Subcutaneous adipose tissue (tissue), 4 donors: ENCODE data around the gene PTPRD. TPM values are rescaled to one million over a fixed set of nuclear protein-coding genes. Genes with fewer than 3 reads are reported as not detected.

Experiments
- total RNA-seq, 4 donors: library from RNA; depleted of rRNA; stranded (reverse); fragments of >200 nt; gene quantifications; one replicate each; pipeline ENCODE4 v1.1.0, GENCODE V29; 2016
- TF ChIP-seq, protein P1 (sequence below): fragments of 450-650 bp; IDR thresholded peaks from one replicate; pipeline ENCODE4 v1.5.1; 2016; ENCODE audit warnings: low read depth, mild to moderate bottlenecking, control low read depth, antibody characterized with exemption, moderate library complexity

PTPRD gene
- total RNA-seq, 4 donors from 2014 or later: 5.1 to 17.3 (median 12.1) TPM

GRCh38 chr9:8539681-8540197 is 2073.1 kb downstream of the PTPRD start:
- TF ChIP-seq, protein P1, sequence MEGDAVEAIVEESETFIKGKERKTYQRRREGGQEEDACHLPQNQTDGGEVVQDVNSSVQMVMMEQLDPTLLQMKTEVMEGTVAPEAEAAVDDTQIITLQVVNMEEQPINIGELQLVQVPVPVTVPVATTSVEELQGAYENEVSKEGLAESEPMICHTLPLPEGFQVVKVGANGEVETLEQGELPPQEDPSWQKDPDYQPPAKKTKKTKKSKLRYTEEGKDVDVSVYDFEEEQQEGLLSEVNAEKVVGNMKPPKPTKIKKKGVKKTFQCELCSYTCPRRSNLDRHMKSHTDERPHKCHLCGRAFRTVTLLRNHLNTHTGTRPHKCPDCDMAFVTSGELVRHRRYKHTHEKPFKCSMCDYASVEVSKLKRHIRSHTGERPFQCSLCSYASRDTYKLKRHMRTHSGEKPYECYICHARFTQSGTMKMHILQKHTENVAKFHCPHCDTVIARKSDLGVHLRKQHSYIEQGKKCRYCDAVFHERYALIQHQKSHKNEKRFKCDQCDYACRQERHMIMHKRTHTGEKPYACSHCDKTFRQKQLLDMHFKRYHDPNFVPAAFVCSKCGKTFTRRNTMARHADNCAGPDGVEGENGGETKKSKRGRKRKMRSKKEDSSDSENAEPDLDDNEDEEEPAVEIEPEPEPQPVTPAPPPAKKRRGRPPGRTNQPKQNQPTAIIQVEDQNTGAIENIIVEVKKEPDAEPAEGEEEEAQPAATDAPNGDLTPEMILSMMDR: no peak

DNA sequence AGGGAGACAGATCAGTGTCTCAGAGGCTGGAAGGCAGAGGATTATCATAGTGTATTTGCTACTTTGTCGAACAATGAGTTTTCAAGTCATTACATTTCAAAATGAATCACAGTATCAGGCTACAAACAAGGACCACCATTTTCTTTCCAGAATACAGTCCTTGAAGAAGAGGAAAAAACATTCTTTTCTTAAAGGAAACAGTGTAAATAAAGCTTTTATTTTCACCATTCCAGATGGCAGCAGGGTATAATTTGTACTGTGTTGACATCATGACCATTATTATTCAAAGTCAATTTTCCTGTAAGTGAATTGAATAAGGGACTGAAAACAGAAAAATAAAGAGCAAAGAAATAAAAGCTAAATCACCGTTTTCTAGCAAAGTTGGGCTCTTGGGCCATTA is 2076.0 kb downstream of the PTPRD start:
- TF ChIP-seq, protein P1: no peak

DNA sequence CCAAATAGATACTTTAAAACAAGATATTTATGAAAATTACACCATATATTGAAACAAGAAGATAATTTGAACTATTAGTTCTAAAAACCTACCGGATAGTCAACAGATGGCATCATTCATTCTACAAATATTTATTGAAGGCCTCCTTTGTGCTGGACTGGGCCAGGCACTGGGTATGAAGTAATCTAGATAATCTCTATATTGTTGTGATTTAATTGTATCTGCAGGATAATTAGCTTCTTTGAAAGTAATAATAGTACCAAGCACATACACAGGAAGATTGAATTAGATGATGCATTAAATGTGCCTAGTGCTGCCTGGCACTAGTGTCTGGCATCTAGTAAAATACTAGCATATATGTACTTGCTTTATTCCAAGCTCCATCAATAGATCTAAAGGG is 2078.0 kb downstream of the PTPRD start:
- TF ChIP-seq, protein P1: no peak

GRCh38 chr9:8533681-8534080 is 2079.1 kb downstream of the PTPRD start:
- TF ChIP-seq, protein P1: no peak

DNA sequence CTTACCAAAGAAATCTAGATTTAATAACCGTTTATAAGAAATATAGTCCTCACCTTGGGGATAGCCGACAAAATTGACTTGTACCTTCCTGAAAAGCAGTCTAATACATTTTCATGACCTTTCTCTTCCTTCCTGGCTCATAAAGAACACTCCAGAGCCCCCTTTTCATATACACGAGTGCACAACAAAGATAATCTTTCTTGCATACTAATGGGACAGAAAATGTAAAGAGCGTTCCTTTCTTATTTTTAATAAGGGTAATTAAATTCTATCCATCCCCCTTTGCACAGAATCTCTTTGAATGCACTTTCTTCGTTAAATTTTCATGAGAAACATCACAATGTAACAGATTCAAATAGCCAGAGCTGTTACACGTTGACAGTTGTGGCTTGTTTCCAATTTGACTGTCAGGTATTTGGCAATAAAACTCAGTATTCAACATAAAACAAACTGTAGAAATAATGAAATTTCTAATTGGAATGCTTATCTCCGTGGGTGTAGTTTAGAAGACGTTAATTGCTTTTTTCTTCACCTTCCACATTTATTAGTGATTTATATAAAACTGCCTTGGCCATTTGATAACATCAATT is 2080.9 kb downstream of the PTPRD start:
- TF ChIP-seq, protein P1: no peak

DNA sequence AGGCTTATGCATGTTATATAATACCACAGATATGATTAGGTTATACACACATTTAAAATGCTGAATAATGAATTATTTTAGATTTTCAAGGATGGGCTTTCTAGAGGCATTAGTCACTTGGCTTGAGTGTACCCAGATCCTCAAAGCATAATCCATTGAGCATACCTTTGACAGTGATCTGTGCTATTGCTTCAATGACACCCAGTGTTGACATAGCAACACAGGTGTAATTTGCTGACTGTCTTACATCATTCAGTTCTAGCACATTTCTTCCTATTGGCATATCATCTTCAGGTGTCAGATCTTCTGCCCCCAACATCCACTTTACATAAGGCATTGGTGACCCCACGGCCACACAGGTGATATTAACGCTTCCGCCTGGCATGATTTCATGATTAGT is 2091.7 kb downstream of the PTPRD start:
- TF ChIP-seq, protein P1: no peak

- TF ChIP-seq, protein P1: no peak
Measured at GRCh38 chr9:8515748-8516147, 2097.1 kb downstream of the PTPRD start.
